ENCODE results near the gene CADM3. TPM values are rescaled to one million over a fixed set of nuclear protein-coding genes. Genes with fewer than 3 reads are reported as not detected.
A peak's percentile ranks its signal among the peaks of the same experiment; 100 is the strongest.

Gene CADM3
- total RNA-seq, 6 experiments from 2014 or later: 0.11 to 0.61 (median 0.16) TPM

GRCh38 chr1:159144571-159144970 is 26.8 kb upstream of the CADM3 start:
- H3K27me3 ChIP-seq: no peaks in the 10 kb centered on the region
- no peak for TF ChIP-seq POLR2A (IDR thresholded peaks at IDR 0.05)
- no peak for TF ChIP-seq CTCF (IDR thresholded peaks at IDR 0.05)
- WGBS (ENCODE audit: insufficient coverage, low coverage, low lambda C conversion rate, missing lambda C conversion rate): 75% methylated on average over 3 of the region's 3 CpGs
- ATAC-seq: no peak
- DNase-seq: no peak
- no peaks in the 10 kb centered on the region for H3K36me3 ChIP-seq
- intact Hi-C loops (cut with DNase I): loop anchor here in 1 of 2 donors (10.0 kb wide), 1 partner anchor 60 kb away; the partner anchor contains the start of gene ACKR1
- no peaks in the 10 kb centered on the region for H3K9me3 ChIP-seq
- H3K4me3 ChIP-seq: no peak overlapping the region
- no peaks in the 10 kb centered on the region for H3K4me1 ChIP-seq
- no peak overlapping the region for H3K27ac ChIP-seq

GRCh38 chr1:159146980-159147379 is 24.4 kb upstream of the CADM3 start:
- H3K4me1 ChIP-seq: no peaks in the 10 kb centered on the region
- DNase-seq: no peak
- 48% methylated on average over 3 of the region's 3 CpGs for WGBS (ENCODE audit: insufficient coverage, low coverage, low lambda C conversion rate, missing lambda C conversion rate)
- H3K36me3 ChIP-seq: no peaks in the 10 kb centered on the region
- TF ChIP-seq CTCF (IDR thresholded peaks at IDR 0.05) (no peak), POLR2A (IDR thresholded peaks at IDR 0.05) (no peak)
- intact Hi-C loops (cut with DNase I): loop anchor here in 1 of 2 donors (10.0 kb wide), 1 partner anchor 58 kb away; the partner anchor contains the start of gene ACKR1
- H3K9me3 ChIP-seq: no peaks in the 10 kb centered on the region
- no peak overlapping the region for H3K27ac ChIP-seq
- ATAC-seq: no peak
- no peak overlapping the region for H3K4me3 ChIP-seq
- H3K27me3 ChIP-seq: no peaks in the 10 kb centered on the region

- H3K4me3 ChIP-seq: no peak overlapping the region
- H3K27me3 ChIP-seq: no peaks in the 10 kb centered on the region
- intact Hi-C loops (cut with DNase I): no loop called here
- TF ChIP-seq CTCF (IDR thresholded peaks at IDR 0.05) (no peak), POLR2A (IDR thresholded peaks at IDR 0.05) (no peak)
- H3K36me3 ChIP-seq: no peaks in the 10 kb centered on the region
- WGBS (ENCODE audit: insufficient coverage, low coverage, low lambda C conversion rate, missing lambda C conversion rate): 59% methylated on average over 3 of the region's 3 CpGs
- no peak overlapping the region for H3K27ac ChIP-seq
- ATAC-seq (peak in 1 of 4 donors; percentile 49), DNase-seq (no peak)
- no peaks in the 10 kb centered on the region for H3K9me3 ChIP-seq
- no peaks in the 10 kb centered on the region for H3K4me1 ChIP-seq
These were observed 19.4 kb upstream of the CADM3 start for GRCh38 chr1:159152031-159152430.

GRCh38 chr1:159161001-159161718 is 10.3 kb upstream of the CADM3 start:
- no peak for TF ChIP-seq POLR2A (IDR thresholded peaks at IDR 0.05)
- peak; percentile 88 to 97 (median 96) for TF ChIP-seq CTCF (IDR thresholded peaks at IDR 0.05)
- no peaks in the 10 kb centered on the region for H3K9me3 ChIP-seq
- DNase-seq: peak; percentile 62 to 75 (median 69)
- H3K4me3 ChIP-seq: no peak overlapping the region
- 5% methylated on average over 4 of the region's 4 CpGs for WGBS (ENCODE audit: insufficient coverage, low coverage, low lambda C conversion rate, missing lambda C conversion rate)
- intact Hi-C loops (cut with DNase I): loop anchor here (10.0 kb wide), 2 partner anchors 54 to 734 kb away; no protein-coding TSS in a partner anchor
- no peaks in the 10 kb centered on the region for H3K27me3 ChIP-seq
- H3K27ac ChIP-seq: no peak overlapping the region
- ATAC-seq: peak; percentile 100
- peaks cover 0 to 4% (median 0%) of the 10 kb centered on the region in 4 donors for H3K4me1 ChIP-seq
- H3K36me3 ChIP-seq: no peaks in the 10 kb centered on the region

Measured in right lobe of liver (tissue), 6 donors.